HL-60 (cell line): ENCODE measurements around the gene RTN4.

ENCODE experiments used
- DNase-seq, 2 experiments: peaks; one replicate each; pipeline ENCODE4 v3.0.0-alpha.2; 2010 to 2020; ENCODE audit warnings: low read depth in 1 of 2, low spot score in 1 of 2
- H3K27ac ChIP-seq: fragments of 250-450 bp; sonication (Bioruptor Pico); replicated peaks from 2 replicates; pipeline ENCODE4 v1.5.1; 2020; ENCODE audit warnings: mild to moderate bottlenecking, moderate library complexity
- H3K27me3 ChIP-seq: fragments of 250-450 bp; sonication (Bioruptor Pico); 2 replicates; pipeline ENCODE4 v1.5.1; 2021; ENCODE audit warnings: mild to moderate bottlenecking, moderate library complexity; ENCODE audit not compliant: insufficient read depth, poor library complexity, severe bottlenecking
- H3K4me3 ChIP-seq: replicated peaks from 2 replicates; pipeline ENCODE4 v1.5.1; 2011; ENCODE audit warnings: mild to moderate bottlenecking, control low read depth, low read length; ENCODE audit not compliant: insufficient read depth
- GABPA ChIP-seq: IDR thresholded peaks from 2 replicates; pipeline ENCODE4 v1.6.1; 2012; ENCODE audit warnings: low read depth
- POLR2AphosphoS5 ChIP-seq: IDR thresholded peaks from 2 replicates; pipeline ENCODE4 v1.6.1; 2012; ENCODE audit warnings: low read depth
- REST ChIP-seq: IDR thresholded peaks from 2 replicates; pipeline ENCODE4 v1.6.1; 2012; ENCODE audit warnings: low read depth; ENCODE audit not compliant: insufficient replicate concordance
- SPI1 ChIP-seq: IDR thresholded peaks from 2 replicates; pipeline ENCODE4 v1.6.1; 2012; ENCODE audit warnings: low read depth, mild to moderate bottlenecking, borderline replicate concordance
- TF ChIP-seq, protein P1 (sequence below): IDR thresholded peaks from one replicate; pipeline ENCODE4 v1.5.1; 2011; ENCODE audit warnings: low read length, control low read depth, inconsistent platforms; ENCODE audit not compliant: insufficient read depth

Gene RTN4

GRCh38 chr2:54935389-54935788 is 114.9 kb downstream of the RTN4 start:
- Histone ChIP-seq H3K27me3 (no peaks in the 10 kb centered on the region), H3K27ac (no peak overlapping the region), H3K4me3 (no peak overlapping the region)
- no peak for TF ChIP-seq SPI1
- TF ChIP-seq, protein P1, sequence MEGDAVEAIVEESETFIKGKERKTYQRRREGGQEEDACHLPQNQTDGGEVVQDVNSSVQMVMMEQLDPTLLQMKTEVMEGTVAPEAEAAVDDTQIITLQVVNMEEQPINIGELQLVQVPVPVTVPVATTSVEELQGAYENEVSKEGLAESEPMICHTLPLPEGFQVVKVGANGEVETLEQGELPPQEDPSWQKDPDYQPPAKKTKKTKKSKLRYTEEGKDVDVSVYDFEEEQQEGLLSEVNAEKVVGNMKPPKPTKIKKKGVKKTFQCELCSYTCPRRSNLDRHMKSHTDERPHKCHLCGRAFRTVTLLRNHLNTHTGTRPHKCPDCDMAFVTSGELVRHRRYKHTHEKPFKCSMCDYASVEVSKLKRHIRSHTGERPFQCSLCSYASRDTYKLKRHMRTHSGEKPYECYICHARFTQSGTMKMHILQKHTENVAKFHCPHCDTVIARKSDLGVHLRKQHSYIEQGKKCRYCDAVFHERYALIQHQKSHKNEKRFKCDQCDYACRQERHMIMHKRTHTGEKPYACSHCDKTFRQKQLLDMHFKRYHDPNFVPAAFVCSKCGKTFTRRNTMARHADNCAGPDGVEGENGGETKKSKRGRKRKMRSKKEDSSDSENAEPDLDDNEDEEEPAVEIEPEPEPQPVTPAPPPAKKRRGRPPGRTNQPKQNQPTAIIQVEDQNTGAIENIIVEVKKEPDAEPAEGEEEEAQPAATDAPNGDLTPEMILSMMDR: no peak
- no peak for TF ChIP-seq POLR2AphosphoS5
- no peak for TF ChIP-seq GABPA
- TF ChIP-seq REST: no peak
- no peak for DNase-seq

GRCh38 chr2:54931473-54931872 is 118.8 kb downstream of the RTN4 start:
- H3K27me3 ChIP-seq: no peaks in the 10 kb centered on the region
- DNase-seq: no peak
- no peak overlapping the region for H3K4me3 ChIP-seq
- no peak overlapping the region for H3K27ac ChIP-seq
- TF ChIP-seq REST: no peak
- no peak for TF ChIP-seq POLR2AphosphoS5
- TF ChIP-seq GABPA: no peak
- TF ChIP-seq, protein P1: no peak
- no peak for TF ChIP-seq SPI1

DNA sequence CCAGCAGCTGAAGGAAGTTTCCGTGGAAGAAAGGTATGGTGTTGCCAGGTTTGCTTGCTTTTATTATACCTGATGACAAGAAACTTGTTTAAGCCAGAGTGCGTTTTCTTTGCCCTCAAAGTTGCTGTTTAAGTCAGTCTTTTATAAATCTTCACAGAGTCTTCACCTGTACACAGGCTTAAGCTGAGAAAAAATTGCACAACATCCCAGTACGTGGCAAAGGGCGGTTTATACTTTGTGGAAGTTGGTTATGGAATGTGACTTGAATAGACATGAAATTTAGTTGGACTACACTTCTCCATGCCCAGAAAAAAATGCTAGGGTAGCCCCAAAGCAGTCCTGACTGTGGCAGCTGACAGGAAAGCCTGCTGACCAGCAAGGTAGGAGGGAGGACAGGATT is 121.5 kb downstream of the RTN4 start:
- no peaks in the 10 kb centered on the region for H3K27me3 ChIP-seq
- no peak overlapping the region for H3K27ac ChIP-seq
- TF ChIP-seq SPI1 (no peak), POLR2AphosphoS5 (no peak), GABPA (no peak), REST (no peak)
- TF ChIP-seq, protein P1: no peak

More for the DNA sequence above, 121.5 kb downstream of the RTN4 start:
- DNase-seq: no peak
- no peak overlapping the region for H3K4me3 ChIP-seq
